HepG2 (cell line): ENCODE results near the gene NUAK2. TPM values are rescaled to one million over a fixed set of nuclear protein-coding genes. Genes with fewer than 3 reads are reported as not detected.

Experiments used
- ATAC-seq: fragments of 200-7000 bp; cut with Tn5 transposase; 3 replicates; pipeline ENCODE4 v1.9.1; 2020; ENCODE audit warnings: mild to moderate bottlenecking, moderate library complexity
- BruUV-seq: library from RNA; stranded (reverse); fragments of 400-500 nt; replicated peaks from 2 replicates; lab custom pipeline; 2021; lab: Mats Ljungman, UMichigan
- CTCF ChIA-PET: fragments of 300-600 bp; formaldehyde crosslinking; extraction: SDS; loops from one replicate; lab custom pipeline; 2021; ENCODE audit warnings: low total read pairs, inconsistent platforms, low intra/inter-chr PET ratio; lab: Yijun Ruan, JAX
- POLR2A ChIA-PET: fragments of 350-600 bp; sonication (Branson Sonifier 250); formaldehyde crosslinking; loops from one replicate; lab custom pipeline; 2020; ENCODE audit warnings: antibody characterized with exemption, inconsistent platforms; lab: Yijun Ruan, JAX
- DNase-seq: peaks from one replicate; pipeline ENCODE4 v3.0.0-alpha.2; 2015; ENCODE audit warnings: low spot score
- FAIRE-seq: peaks from 3 replicates; lab custom pipeline; 2011; peaks lifted over from hg19 to GRCh38; lab: Jason Lieb, UNC
- H2AFZ ChIP-seq: one replicate; pipeline ENCODE4 v1.6.1; 2011; ENCODE audit warnings: low read length, inconsistent platforms
- H3K27ac ChIP-seq: fragments of 300-600 bp; 3 replicates; pipeline ENCODE4 v1.8.0; 2011; ENCODE audit warnings: mixed run types, mild to moderate bottlenecking, mixed read lengths, low read length, inconsistent platforms; ENCODE audit not compliant: insufficient read depth; ENCODE audit errors: extremely low read length
- H3K27me3 ChIP-seq, 2 experiments: fragments of 200-600 bp in 1 of 2; 2 replicates in 1 of 2; 3 replicates in 1 of 2; pipeline versions ENCODE4 v1.6.0 to v1.8.0; 2011; ENCODE audit warnings: low read length in 2 of 2, mild to moderate bottlenecking in 2 of 2, moderate library complexity in 2 of 2, inconsistent platforms in 1 of 2; ENCODE audit not compliant: insufficient read depth in 2 of 2, control insufficient read depth in 1 of 2
- H3K36me3 ChIP-seq, 2 experiments: fragments of 200-600 bp in 1 of 2; replicated peaks in 1 of 2; 2 replicates in 1 of 2; 3 replicates in 1 of 2; pipeline versions ENCODE4 v1.5.1 to v1.8.0; 2011; ENCODE audit warnings: low read length in 2 of 2, inconsistent platforms in 1 of 2; ENCODE audit not compliant: insufficient read depth in 2 of 2, control insufficient read depth in 1 of 2
- H3K4me1 ChIP-seq: 2 replicates; pipeline ENCODE4 v1.5.1; 2012; ENCODE audit warnings: low read length, inconsistent platforms; ENCODE audit not compliant: insufficient read depth
- H3K4me2 ChIP-seq: 2 replicates; pipeline ENCODE4 v1.6.0; 2011; ENCODE audit warnings: low read depth, low read length, inconsistent platforms
- H3K4me3 ChIP-seq, 3 experiments: fragments of 200-600 bp in 1 of 3; sonication (generic), shearing (Covaris generic) in 1 of 3; replicated peaks in 1 of 3; 2 replicates each; pipeline ENCODE4 v1.5.1; 2011 to 2016; ENCODE audit warnings: low read length in 3 of 3, inconsistent platforms in 2 of 3, low read depth in 2 of 3, mild to moderate bottlenecking in 2 of 3, control low read depth in 1 of 3, mixed read lengths in 1 of 3; ENCODE audit not compliant: insufficient read depth in 1 of 3
- H3K79me2 ChIP-seq: one replicate; pipeline ENCODE4 v1.6.1; 2011; ENCODE audit warnings: low read length, inconsistent platforms; ENCODE audit not compliant: insufficient read depth
- H3K9ac ChIP-seq: 2 replicates; pipeline ENCODE4 v1.6.0; 2011; ENCODE audit warnings: mild to moderate bottlenecking, low read depth, low read length, inconsistent platforms; ENCODE audit not compliant: insufficient read depth
- H3K9me3 ChIP-seq: 2 replicates; pipeline ENCODE4 v1.5.1; 2012; ENCODE audit warnings: mild to moderate bottlenecking, low read length
- H4K20me1 ChIP-seq: 2 replicates; pipeline ENCODE4 v1.6.0; 2011; ENCODE audit warnings: inconsistent platforms, mild to moderate bottlenecking, low read length, moderate library complexity; ENCODE audit not compliant: insufficient read depth
- ATRX ChIP-seq: sonication (generic); formaldehyde crosslinking; IDR thresholded peaks from 2 replicates; pipeline ENCODE4 v1.4.0; 2020; ENCODE audit warnings: missing genetic modification reagents, borderline replicate concordance
- MXD1 ChIP-seq: sonication (generic); formaldehyde crosslinking; IDR thresholded peaks from 2 replicates; pipeline ENCODE4 v1.4.0; 2020; ENCODE audit warnings: mild to moderate bottlenecking, missing genetic modification reagents
- ONECUT2 ChIP-seq: sonication (generic); formaldehyde crosslinking; IDR thresholded peaks from 2 replicates; pipeline ENCODE4 v1.4.0; 2020; ENCODE audit warnings: missing genetic modification reagents
- PTBP1 ChIP-seq: fragments of 200-400 bp; formaldehyde crosslinking; IDR thresholded peaks from 2 replicates; pipeline ENCODE4 v1.6.1; 2018; ENCODE audit warnings: low read length, low read depth; ENCODE audit not compliant: poor library complexity, severe bottlenecking
- SMYD3 ChIP-seq: sonication (generic); formaldehyde crosslinking; IDR thresholded peaks from 2 replicates; pipeline ENCODE4 v1.8.1; 2023; ENCODE audit warnings: mild to moderate bottlenecking, missing genetic modification reagents
- TARDBP ChIP-seq: sonication (generic); formaldehyde crosslinking; IDR thresholded peaks from 2 replicates; pipeline ENCODE4 v1.8.0; 2022; ENCODE audit warnings: mild to moderate bottlenecking, missing genetic modification reagents
- ZBTB3 ChIP-seq: sonication (generic); formaldehyde crosslinking; IDR thresholded peaks from 2 replicates; pipeline ENCODE4 v1.4.0; 2020; ENCODE audit warnings: low read depth, mild to moderate bottlenecking, moderate library complexity, missing genetic modification reagents, borderline replicate concordance
- ZFP36 ChIP-seq: fragments of 150-350 bp; IDR thresholded peaks from 2 replicates; pipeline ENCODE4 v1.6.1; 2018; ENCODE audit warnings: borderline replicate concordance, low read length, low read depth; ENCODE audit not compliant: partially characterized antibody
- ZNF430 ChIP-seq: sonication (generic); formaldehyde crosslinking; IDR thresholded peaks from 2 replicates; pipeline ENCODE4 v1.9.0; 2021; ENCODE audit warnings: mild to moderate bottlenecking, missing genetic modification reagents
- ZNF609 ChIP-seq: sonication (generic); formaldehyde crosslinking; IDR thresholded peaks from 2 replicates; pipeline ENCODE4 v1.4.0; 2020; ENCODE audit warnings: mild to moderate bottlenecking, missing genetic modification reagents, borderline replicate concordance
- ZNF652 ChIP-seq: IDR thresholded peaks from 2 replicates; pipeline ENCODE4 v1.6.1; 2016; ENCODE audit warnings: low read depth, borderline replicate concordance
- ZNF761 ChIP-seq: sonication (generic); formaldehyde crosslinking; conservative IDR thresholded peaks from 2 replicates; pipeline ENCODE4 v1.4.0; 2020; ENCODE audit warnings: mild to moderate bottlenecking, missing genetic modification reagents
- ZNF788 ChIP-seq: sonication (generic); formaldehyde crosslinking; IDR thresholded peaks from 2 replicates; pipeline ENCODE4 v1.5.0; 2020; ENCODE audit warnings: mild to moderate bottlenecking, missing genetic modification reagents, borderline replicate concordance
- ZNF816 ChIP-seq: sonication (generic); formaldehyde crosslinking; IDR thresholded peaks from 2 replicates; pipeline ENCODE4 v1.8.0; 2022; ENCODE audit warnings: missing genetic modification reagents, mild to moderate bottlenecking, borderline replicate concordance
- WGBS: methylation state at CpG from one replicate; pipeline ENCODE4 v1.1.6; 2017; ENCODE audit warnings: low lambda C conversion rate; 5-methylcytosine and 5-hydroxymethylcytosine counted together
- in situ Hi-C: cut with HindIII; loops from 2 replicates; pipeline ENCODE4 v1.10.0; 2017; ENCODE audit warnings: low pct_unique_long_range_greater_than_20kb; ENCODE audit not compliant: extremely low pct_ligation_motif_present
- intact Hi-C: fragments of 100-400 bp; cut with micrococcal nuclease; formaldehyde crosslinking; loops from one replicate; pipeline ENCODE4 v1.10.0; 2022; ENCODE audit not compliant: unreplicated experiment
- polyA plus RNA-seq, 8 experiments: library from polyadenylated mRNA; depleted of rRNA in 3 of 8; stranded (reverse) in 7 of 8; unstranded in 1 of 8; fragments of >200 nt; fragmentation: Illumina TruSeq in 4 of 8; extraction: Trizol in 4 of 8; gene quantifications; 2 replicates each; pipeline versions ENCODE4 v1.2.1 to v1.2.3, GENCODE V29; 2011 to 2016; ENCODE audit warnings: low read depth in 4 of 8, missing spikeins in 1 of 8, mixed read lengths in 1 of 8; ENCODE audit not compliant: insufficient read depth in 1 of 8
- total RNA-seq, 5 experiments: library from RNA; depleted of rRNA; stranded (reverse); fragments of >200 nt; fragmentation: Illumina TruSeq; extraction: Trizol; gene quantifications; 2 replicates each; pipeline ENCODE4 v1.2.3, GENCODE V29; 2016; ENCODE audit warnings: low read depth in 1 of 5
- TF ChIP-seq, protein P1 (sequence below): sonication (generic); formaldehyde crosslinking; IDR thresholded peaks from 2 replicates; pipeline ENCODE4 v1.8.0; 2022; ENCODE audit warnings: missing genetic modification reagents, mild to moderate bottlenecking, moderate library complexity, borderline replicate concordance

The NUAK2 gene
- total and polyA plus RNA-seq, 2 of the 13 experiments (the other 11 are each of a cell fraction or from before 2014, with no cell fraction given) = 0.75 to 1.1 TPM

GRCh38 chr1:205318231-205318991, 3.1 kb downstream of the NUAK2 start:
- no peaks in the 10 kb centered on the region for H3K9me3 ChIP-seq
- 0% methylated on average over 4 of the region's 6 CpGs for WGBS
- peak overlapping the region; percentile 95 for H3K4me2 ChIP-seq
- H3K4me3 ChIP-seq = peak overlapping the region; percentile 43 to 64 (median 54)
- no peaks in the 10 kb centered on the region; a peak in 2 of 5 replicates for H3K27me3 ChIP-seq
- H3K9ac ChIP-seq = peak overlapping the region; percentile 48
- H3K36me3 ChIP-seq = no peaks in the 10 kb centered on the region
- POLR2A ChIA-PET = interaction anchor here (0.9 to 3.9 kb wide), 15 partner anchors 11 to 197 kb away, joined by 3 to 71 read pairs (median 8); partner anchors contain the start of genes RBBP5 and TMCC2
- in situ Hi-C loops (no loop called here), intact Hi-C loops (loop anchor here (5.0 kb wide), 1 partner anchor 196 kb away; the partner anchor contains the start of gene RBBP5)
- FAIRE-seq (peak; percentile 92), ATAC-seq (peak; percentile 75), DNase-seq (peak; percentile 93)
- no peak overlapping the region for H2AFZ ChIP-seq
- CTCF ChIA-PET = interaction anchor here (1.5 kb wide), 1 partner anchor 45 kb away, joined by 6 read pairs; no protein-coding TSS in a partner anchor
- H3K4me1 ChIP-seq = peaks cover 82% of the 10 kb centered on the region
- H3K27ac ChIP-seq = peak overlapping the region; percentile 70
- H4K20me1 ChIP-seq = no peaks in the 10 kb centered on the region; the same call in 1 of the 2 replicates
- BruUV-seq = no TSS peak
- peaks cover 21% of the 10 kb centered on the region for H3K79me2 ChIP-seq
- TF ChIP-seq ATRX (no peak), SMYD3 (no peak), MXD1 (no peak), ZBTB3 (CRISPR knock-in tag) (no peak), TARDBP (CRISPR knock-in tag) (peak; percentile 34; the same call in 1 of the 2 replicates), ZNF652 (CRISPR knock-in tag) (no peak), PTBP1 (no peak), ZNF788 (CRISPR knock-in tag) (peak; percentile 51; the same call in 1 of the 2 replicates), ZNF609 (CRISPR knock-in tag) (peak; percentile 69; the same call in 1 of the 2 replicates), ONECUT2 (CRISPR knock-in tag) (0 out of 2 replicates have a peak, but pooled peaks have one; percentile 48), ZNF430 (CRISPR knock-in tag) (peak; percentile 43; the same call in 1 of the 2 replicates), ZFP36 (no peak), ZNF761 (CRISPR knock-in tag) (no peak), ZNF816 (CRISPR knock-in tag) (no peak)
- TF ChIP-seq, protein P1, sequence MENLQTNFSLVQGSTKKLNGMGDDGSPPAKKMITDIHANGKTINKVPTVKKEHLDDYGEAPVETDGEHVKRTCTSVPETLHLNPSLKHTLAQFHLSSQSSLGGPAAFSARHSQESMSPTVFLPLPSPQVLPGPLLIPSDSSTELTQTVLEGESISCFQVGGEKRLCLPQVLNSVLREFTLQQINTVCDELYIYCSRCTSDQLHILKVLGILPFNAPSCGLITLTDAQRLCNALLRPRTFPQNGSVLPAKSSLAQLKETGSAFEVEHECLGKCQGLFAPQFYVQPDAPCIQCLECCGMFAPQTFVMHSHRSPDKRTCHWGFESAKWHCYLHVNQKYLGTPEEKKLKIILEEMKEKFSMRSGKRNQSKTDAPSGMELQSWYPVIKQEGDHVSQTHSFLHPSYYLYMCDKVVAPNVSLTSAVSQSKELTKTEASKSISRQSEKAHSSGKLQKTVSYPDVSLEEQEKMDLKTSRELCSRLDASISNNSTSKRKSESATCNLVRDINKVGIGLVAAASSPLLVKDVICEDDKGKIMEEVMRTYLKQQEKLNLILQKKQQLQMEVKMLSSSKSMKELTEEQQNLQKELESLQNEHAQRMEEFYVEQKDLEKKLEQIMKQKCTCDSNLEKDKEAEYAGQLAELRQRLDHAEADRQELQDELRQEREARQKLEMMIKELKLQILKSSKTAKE (CRISPR knock-in tag) = 0 out of 2 replicates have a peak, but pooled peaks have one; percentile 24
